Mucosa of rectum (tissue), 2 donors: ENCODE results near the gene IL6.
"Not testable (repeated sequence)": the region's sequence is repeated elsewhere in the genome, so short reads cannot be mapped to it uniquely, and the experiment has no call there.

ENCODE experiments used
- H3K27ac ChIP-seq, 2 donors: one replicate each; pipeline ENCODE4 v1.7.0; 2013; ENCODE audit warnings: inconsistent platforms in 2 of 2, low read depth in 2 of 2, low read length in 2 of 2
- H3K27me3 ChIP-seq, 2 donors: one replicate each; pipeline ENCODE4 v1.7.0; 2013; ENCODE audit warnings: low read length in 2 of 2; ENCODE audit not compliant: control insufficient read depth in 2 of 2, insufficient read depth in 2 of 2
- H3K36me3 ChIP-seq, 2 donors: one replicate each; pipeline ENCODE4 v1.7.0; 2013; ENCODE audit warnings: low read length in 2 of 2; ENCODE audit not compliant: control insufficient read depth in 2 of 2, insufficient read depth in 2 of 2
- H3K4me1 ChIP-seq, 2 donors: one replicate each; pipeline ENCODE4 v1.7.0; 2013; ENCODE audit warnings: low read length in 2 of 2, mild to moderate bottlenecking in 1 of 2; ENCODE audit not compliant: control insufficient read depth in 2 of 2, insufficient read depth in 2 of 2
- H3K4me3 ChIP-seq, 2 donors: one replicate each; pipeline ENCODE4 v1.7.0; 2013; ENCODE audit warnings: low read length in 2 of 2
- H3K9ac ChIP-seq, 2 donors: one replicate each; pipeline ENCODE4 v1.7.0; 2013; ENCODE audit warnings: low read length in 2 of 2, low read depth in 1 of 2, mild to moderate bottlenecking in 1 of 2
- H3K9me3 ChIP-seq, 2 donors: one replicate each; pipeline ENCODE4 v1.7.0; 2013; ENCODE audit warnings: low read length in 2 of 2; ENCODE audit not compliant: control insufficient read depth in 2 of 2
- donor health status: healthy.
- donor health status: Normal muscosa, but diverticular disease.

Gene IL6

DNA sequence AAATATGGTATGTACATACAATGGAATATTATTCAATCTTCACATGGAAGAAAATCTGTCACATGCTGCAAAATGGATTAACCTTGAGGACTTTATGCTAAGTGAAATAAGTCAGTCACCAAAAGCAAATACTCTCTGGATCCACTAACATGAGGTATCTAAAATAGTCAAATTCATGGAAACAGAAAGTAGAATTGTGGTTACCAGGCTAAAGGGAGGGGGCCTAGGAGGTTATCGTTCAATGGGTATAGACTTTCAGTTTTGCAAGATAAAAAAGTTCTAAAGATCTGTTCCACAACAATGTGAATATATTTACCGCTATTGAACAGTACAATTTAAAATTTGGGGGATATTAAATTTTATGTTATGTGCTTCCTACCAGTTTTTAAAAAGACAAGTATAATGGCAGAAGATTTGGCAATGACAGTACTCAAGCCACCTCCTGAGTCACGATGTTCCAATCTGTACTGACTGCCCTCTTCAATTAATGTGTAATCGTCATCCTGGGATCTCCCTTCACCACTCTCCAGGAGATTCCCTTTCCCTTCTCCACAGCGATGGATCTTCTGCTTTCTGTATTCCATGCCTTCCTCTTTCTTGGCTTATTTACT is 32.3 kb upstream of the IL6 start:
- no peaks in the 10 kb centered on the region for H3K27me3 ChIP-seq
- no peaks in the 10 kb centered on the region for H3K9me3 ChIP-seq
- H3K4me1 ChIP-seq: no peaks in the 10 kb centered on the region
- no peak overlapping the region for H3K9ac ChIP-seq
- H3K4me3 ChIP-seq: no peak overlapping the region
- H3K27ac ChIP-seq: no peak overlapping the region
- no peaks in the 10 kb centered on the region for H3K36me3 ChIP-seq

DNA sequence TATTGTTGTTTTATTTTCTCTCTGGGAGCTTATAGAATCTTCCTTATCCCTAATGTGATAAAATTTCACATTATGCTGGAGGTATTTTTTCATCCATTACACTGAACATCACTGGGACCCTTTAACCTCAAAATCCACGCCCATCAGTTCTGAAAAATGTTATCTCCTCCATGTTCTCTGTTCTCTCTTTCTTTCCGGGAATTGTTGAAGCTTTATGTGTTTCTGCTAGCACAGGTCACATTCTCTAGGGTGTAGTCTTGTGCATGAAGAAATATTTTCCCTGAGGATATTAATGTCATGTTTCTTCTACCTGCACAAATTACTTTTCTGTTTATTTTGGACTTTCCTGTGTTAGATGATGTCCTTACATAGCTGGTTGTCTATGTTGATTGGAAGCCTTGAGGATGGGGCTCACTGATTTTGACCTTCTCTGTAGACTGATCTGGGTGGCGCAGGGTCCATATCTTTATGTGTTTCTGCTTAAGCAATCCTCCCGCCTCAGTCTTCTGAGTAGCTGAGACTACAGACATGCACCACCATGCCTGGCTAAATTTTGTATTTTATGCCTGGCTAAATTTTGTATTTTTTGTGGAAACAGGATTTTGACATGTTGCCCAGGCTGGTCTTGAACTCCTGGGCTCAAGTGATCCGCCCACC is 31.4 kb upstream of the IL6 start:
- Histone ChIP-seq H3K4me3 (no peak overlapping the region), H3K36me3 (no peaks in the 10 kb centered on the region), H3K9ac (no peak overlapping the region), H3K9me3 (no peaks in the 10 kb centered on the region), H3K27me3 (no peaks in the 10 kb centered on the region), H3K27ac (no peak overlapping the region), H3K4me1 (no peaks in the 10 kb centered on the region)

DNA sequence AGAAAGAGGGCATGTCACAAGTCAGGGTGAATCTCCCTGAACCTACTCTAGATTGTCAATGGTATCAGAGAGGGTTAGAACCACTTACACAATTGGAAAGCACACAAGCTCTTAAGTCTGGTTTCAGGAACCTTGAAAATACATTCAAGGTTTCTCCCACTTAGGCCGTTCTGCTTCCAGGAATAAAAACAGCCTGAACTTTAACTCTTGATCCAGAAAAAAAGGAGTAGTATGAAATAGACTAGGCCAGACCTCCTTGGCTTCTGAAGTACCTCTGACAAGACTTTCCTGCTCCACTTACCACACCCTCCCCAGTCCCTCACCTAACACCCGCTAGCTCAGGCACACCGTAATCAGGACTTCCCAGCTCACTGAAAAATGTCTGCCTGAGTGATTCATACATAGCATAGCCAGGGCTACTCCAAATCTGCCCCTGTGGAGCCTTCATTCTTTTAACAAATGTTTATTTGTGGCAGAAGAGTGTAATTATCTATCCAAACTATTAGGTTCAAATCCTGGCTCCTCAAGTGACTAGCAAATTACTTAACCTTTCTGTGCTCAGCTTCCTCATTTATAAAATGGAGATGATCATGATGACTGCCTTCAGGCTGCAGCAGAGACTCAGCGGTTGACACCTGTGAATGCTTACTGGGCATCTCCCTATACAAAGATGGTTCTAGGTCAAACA is 30.3 kb upstream of the IL6 start:
- Histone ChIP-seq H3K4me3 (no peak overlapping the region), H3K9me3 (no peaks in the 10 kb centered on the region), H3K36me3 (no peaks in the 10 kb centered on the region), H3K4me1 (no peaks in the 10 kb centered on the region), H3K9ac (no peak overlapping the region), H3K27me3 (no peaks in the 10 kb centered on the region), H3K27ac (no peak overlapping the region)

DNA sequence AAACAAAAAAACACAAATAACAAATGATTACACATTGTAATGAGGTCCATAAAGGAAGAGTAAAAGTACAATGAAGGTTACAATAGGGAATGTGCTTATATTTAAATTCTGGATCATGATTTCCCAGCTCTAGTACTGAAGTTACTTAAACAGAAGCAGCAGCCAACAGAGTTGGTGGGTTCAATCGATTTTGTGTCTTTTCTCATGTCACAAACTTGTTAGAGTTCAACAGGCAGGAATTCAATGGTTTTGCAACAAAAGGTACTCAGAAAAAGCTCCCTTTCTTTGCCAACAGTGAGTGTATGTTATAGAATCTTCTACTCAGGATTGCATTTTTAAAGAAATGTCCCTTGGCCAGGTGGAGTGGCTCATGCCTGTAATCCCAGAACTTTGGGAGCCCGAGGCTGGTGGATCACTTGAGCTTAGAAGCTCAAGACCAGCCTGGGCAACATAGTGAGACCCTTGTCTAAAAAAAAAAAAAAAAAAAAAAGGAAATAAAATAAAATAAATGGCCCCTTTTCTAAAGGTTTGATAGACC is 29.6 kb upstream of the IL6 start:
- Histone ChIP-seq H3K9me3 (no peaks in the 10 kb centered on the region), H3K27me3 (no peaks in the 10 kb centered on the region), H3K4me1 (no peaks in the 10 kb centered on the region), H3K9ac (no peak overlapping the region), H3K4me3 (no peak overlapping the region), H3K36me3 (no peaks in the 10 kb centered on the region), H3K27ac (no peak overlapping the region)

DNA sequence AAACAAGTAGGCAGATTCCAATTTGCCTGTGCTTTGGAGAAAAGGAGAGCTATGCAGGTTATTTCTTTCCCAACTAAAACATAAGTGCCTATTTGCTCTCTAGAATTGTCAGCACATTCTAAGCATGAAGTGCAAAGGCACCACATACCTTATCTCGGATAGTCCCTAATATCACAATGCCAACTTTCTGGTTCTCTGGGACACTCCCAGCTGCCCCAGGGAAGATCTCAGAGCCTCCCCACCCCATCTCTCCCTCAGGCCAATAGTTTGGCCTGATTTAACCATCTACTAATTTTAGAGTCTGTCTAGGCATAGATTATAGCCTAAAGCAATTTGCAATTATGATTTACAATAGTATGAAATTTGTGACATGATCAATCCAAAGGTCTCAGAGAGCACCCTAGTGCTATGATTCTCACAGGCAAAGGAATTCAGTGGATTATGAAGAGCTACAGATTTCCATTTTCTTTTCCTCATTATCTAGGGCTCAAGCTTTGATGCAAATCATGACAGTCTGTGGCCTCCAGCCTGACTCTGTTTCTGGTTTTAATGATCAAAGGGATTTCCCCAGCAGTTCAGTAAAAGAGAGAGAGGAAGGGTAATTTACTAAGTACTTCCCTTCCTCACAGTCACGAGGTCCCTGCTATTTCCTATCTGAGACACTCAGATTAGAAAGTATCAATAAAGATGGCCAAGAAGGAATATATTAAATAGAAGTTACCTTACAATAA is 29.0 kb upstream of the IL6 start:
- Histone ChIP-seq H3K27ac (no peak overlapping the region), H3K4me1 (no peaks in the 10 kb centered on the region), H3K27me3 (no peaks in the 10 kb centered on the region), H3K9ac (no peak overlapping the region), H3K9me3 (no peaks in the 10 kb centered on the region), H3K36me3 (no peaks in the 10 kb centered on the region), H3K4me3 (no peak overlapping the region)

DNA sequence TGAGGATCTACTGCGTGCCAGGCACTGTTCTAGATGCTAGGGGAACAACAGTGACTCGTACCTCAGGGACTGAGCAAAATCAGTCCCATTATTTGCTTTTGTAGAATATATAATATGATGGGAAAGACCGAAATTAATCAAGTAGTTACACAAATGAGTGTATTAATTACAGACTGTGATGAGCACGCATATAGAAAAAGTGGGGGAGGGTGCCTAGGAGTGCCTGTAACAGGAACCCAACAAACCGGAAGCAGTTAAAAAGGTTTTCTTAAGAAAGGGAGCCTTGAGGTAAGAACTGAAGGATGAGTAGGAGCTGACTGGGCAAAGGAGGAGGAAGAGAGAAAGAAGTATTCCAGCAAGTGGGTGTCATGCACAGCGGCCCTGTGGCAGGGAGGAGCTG is 28.2 kb upstream of the IL6 start:
- no peaks in the 10 kb centered on the region for H3K9me3 ChIP-seq
- no peak overlapping the region for H3K9ac ChIP-seq
- H3K27ac ChIP-seq: no peak overlapping the region
- no peak overlapping the region for H3K4me3 ChIP-seq
- H3K4me1 ChIP-seq: no peaks in the 10 kb centered on the region
- H3K27me3 ChIP-seq: no peaks in the 10 kb centered on the region
- H3K36me3 ChIP-seq: no peaks in the 10 kb centered on the region

DNA sequence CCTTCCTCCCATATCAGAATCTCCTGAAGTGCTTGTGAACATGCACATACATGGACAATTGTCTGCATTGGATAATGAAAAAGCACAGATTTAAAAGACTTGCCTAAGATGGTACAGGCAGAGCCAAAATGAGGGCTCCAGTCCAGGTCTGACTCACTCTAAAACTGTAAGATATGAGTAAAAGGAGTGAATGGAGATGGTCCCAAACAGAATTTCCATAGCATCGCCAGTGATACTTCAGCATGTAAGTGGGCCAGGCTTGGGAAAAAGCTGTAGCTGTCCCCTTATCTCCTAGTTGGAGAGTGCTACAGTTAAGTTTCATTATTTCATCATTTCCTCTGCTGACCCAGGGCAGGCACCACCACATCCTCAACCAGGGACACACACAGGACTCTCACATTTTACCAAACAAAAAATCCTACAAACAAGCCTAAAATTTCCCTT is 26.4 kb upstream of the IL6 start:
- H3K9me3 ChIP-seq: no peaks in the 10 kb centered on the region
- no peak overlapping the region for H3K4me3 ChIP-seq
- H3K27ac ChIP-seq: no peak overlapping the region
- no peaks in the 10 kb centered on the region for H3K36me3 ChIP-seq
- no peaks in the 10 kb centered on the region for H3K4me1 ChIP-seq
- no peak overlapping the region for H3K9ac ChIP-seq
- H3K27me3 ChIP-seq: no peaks in the 10 kb centered on the region

DNA sequence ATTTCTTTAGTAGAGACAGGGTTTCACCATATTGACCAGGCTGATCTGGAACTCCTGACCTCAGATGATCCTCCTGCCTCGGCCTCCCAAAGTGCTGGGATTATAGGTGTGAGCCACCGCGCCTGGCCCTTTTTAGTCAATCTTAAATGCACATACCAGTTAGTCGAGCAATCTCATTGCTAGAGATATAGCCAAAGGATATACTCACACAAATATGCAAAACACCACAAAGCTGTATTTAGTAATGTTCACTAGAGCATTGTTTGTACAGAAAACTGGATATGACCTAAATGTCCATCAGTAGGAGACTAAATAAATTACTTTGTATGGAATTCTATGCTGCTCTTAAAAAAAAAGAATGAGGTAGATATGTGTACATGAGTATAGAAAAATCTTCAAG is 24.5 kb upstream of the IL6 start:
- no peak overlapping the region for H3K9ac ChIP-seq
- H3K4me3 ChIP-seq: no peak overlapping the region
- H3K36me3 ChIP-seq: no peaks in the 10 kb centered on the region
- no peak overlapping the region for H3K27ac ChIP-seq
- no peaks in the 10 kb centered on the region for H3K9me3 ChIP-seq
- no peaks in the 10 kb centered on the region for H3K27me3 ChIP-seq
- H3K4me1 ChIP-seq: no peaks in the 10 kb centered on the region

DNA sequence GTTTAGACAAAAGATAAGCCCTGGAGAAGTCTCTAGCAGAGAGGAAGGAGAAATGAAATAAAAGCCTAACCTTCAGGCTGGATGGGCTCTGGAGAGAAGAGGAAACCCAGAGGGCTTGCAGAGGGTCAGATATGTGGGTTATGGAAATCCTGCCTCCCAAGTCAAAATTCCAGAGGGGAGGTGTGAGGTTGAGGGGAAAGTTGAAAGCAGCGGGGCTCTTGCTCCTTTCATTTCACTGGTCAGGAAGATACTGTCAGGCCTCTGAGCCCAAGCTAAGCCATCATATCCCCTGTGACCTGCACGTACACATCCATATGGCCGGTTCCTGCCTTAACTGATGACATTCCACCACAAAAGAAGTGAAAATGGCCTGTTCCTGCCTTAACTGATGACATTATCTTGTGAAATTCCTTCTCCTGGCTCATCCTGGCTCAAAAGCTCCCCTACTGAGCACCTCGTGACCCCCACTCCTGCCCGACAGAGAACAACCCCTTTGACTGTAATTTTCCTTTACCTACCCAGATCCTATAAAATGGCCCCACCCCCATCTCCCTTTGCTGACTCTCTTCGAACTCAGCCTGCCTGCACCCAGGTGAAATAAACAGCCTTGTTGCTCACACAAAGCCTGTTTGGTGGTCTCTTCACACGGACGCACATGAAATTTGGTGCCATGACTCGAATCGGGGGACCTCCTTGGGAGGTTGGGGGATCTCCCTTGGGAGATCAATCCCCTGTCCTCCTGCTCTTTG is 23.7 kb upstream of the IL6 start:
- not testable (repeated sequence) for H3K9me3 ChIP-seq, H3K36me3 ChIP-seq, H3K4me3 ChIP-seq, H3K27me3 ChIP-seq, H3K9ac ChIP-seq, H3K4me1 ChIP-seq, H3K27ac ChIP-seq
